Measurements from ENCODE around the gene NIPA2. TPM values are rescaled to one million over a fixed set of nuclear protein-coding genes. Genes with fewer than 3 reads are reported as not detected.

The NIPA2 gene
- total and polyA plus RNA-seq, 2 of the 13 experiments (the other 11 are each of a cell fraction or from before 2014, with no cell fraction given), result 29.0 to 56.2 TPM

DNA sequence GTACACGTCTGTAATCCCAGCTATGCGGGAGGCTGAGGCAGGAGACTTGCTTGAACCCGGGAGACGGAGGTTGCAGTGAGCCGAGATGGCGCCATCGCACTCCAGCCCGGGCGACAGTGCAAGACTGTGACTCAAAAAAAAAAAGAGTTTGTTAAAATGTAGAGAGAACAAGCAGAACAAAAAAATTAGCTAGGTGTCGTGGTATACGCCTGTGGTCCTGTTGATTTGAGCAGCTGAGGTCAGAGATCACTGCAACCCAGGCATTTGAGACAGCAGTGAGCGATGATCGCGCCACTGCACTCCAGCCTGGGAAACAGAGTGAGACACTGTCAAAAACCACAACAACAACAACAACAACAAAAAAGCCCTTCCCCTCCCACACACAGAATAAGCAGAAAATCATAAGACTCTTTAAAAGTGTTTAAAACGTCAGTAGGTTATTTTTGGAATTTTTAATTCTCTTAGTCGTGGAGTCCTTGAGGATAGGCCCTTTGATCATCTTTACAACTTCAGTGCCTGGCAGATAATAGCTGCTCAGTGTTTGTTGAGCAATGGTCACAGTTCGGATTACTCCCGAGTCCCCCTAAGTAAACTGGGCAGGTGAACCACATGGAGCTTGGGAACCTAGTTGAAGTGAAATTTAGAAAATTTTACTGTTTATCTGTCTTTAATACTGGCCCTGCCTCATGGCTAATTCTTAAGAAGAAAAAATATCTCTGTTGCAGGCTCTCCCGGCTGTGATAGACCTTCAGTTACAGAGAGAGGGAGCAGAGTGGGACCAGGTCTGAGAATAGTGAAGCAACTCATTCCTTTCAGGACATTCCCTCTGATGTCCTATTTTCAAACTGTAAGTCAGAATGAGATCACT is 6.2 kb downstream of the NIPA2 start (continued):
- TF ChIP-seq, protein P1, sequence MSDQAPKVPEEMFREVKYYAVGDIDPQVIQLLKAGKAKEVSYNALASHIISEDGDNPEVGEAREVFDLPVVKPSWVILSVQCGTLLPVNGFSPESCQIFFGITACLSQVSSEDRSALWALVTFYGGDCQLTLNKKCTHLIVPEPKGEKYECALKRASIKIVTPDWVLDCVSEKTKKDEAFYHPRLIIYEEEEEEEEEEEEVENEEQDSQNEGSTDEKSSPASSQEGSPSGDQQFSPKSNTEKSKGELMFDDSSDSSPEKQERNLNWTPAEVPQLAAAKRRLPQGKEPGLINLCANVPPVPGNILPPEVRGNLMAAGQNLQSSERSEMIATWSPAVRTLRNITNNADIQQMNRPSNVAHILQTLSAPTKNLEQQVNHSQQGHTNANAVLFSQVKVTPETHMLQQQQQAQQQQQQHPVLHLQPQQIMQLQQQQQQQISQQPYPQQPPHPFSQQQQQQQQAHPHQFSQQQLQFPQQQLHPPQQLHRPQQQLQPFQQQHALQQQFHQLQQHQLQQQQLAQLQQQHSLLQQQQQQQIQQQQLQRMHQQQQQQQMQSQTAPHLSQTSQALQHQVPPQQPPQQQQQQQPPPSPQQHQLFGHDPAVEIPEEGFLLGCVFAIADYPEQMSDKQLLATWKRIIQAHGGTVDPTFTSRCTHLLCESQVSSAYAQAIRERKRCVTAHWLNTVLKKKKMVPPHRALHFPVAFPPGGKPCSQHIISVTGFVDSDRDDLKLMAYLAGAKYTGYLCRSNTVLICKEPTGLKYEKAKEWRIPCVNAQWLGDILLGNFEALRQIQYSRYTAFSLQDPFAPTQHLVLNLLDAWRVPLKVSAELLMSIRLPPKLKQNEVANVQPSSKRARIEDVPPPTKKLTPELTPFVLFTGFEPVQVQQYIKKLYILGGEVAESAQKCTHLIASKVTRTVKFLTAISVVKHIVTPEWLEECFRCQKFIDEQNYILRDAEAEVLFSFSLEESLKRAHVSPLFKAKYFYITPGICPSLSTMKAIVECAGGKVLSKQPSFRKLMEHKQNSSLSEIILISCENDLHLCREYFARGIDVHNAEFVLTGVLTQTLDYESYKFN (CRISPR knock-in tag; conservative IDR thresholded peaks at IDR 0.05), result peak; percentile 74
- no peak for TF ChIP-seq ZNF800 (CRISPR knock-in tag; IDR thresholded peaks at IDR 0.05)
- no peak for TF ChIP-seq RFX5 (IDR thresholded peaks at IDR 0.05; ENCODE audit: low read depth, low read length)
- no peak for TF ChIP-seq ZFP90 (CRISPR knock-in tag; IDR thresholded peaks at IDR 0.05; ENCODE audit: borderline replicate concordance)
- TF ChIP-seq ZNF33B (CRISPR knock-in tag; IDR thresholded peaks at IDR 0.05), result no peak
- no peak for TF ChIP-seq ZNF782 (CRISPR knock-in tag; IDR thresholded peaks at IDR 0.05; ENCODE audit: borderline replicate concordance)
- no peak for TF ChIP-seq YEATS2 (CRISPR knock-in tag; IDR thresholded peaks at IDR 0.05; ENCODE audit: borderline replicate concordance)
- no peak for TF ChIP-seq ZNF207 (IDR thresholded peaks at IDR 0.05; ENCODE audit: borderline replicate concordance)
- TF ChIP-seq E2F5 (CRISPR knock-in tag; conservative IDR thresholded peaks at IDR 0.05), result no peak
- TF ChIP-seq, protein P2, sequence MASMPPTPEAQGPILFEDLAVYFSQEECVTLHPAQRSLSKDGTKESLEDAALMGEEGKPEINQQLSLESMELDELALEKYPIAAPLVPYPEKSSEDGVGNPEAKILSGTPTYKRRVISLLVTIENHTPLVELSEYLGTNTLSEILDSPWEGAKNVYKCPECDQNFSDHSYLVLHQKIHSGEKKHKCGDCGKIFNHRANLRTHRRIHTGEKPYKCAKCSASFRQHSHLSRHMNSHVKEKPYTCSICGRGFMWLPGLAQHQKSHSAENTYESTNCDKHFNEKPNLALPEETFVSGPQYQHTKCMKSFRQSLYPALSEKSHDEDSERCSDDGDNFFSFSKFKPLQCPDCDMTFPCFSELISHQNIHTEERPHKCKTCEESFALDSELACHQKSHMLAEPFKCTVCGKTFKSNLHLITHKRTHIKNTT (CRISPR knock-in tag; IDR thresholded peaks at IDR 0.05), result no peak
- no peak for TF ChIP-seq KLF12 (CRISPR knock-in tag; IDR thresholded peaks at IDR 0.05; ENCODE audit: borderline replicate concordance)
- no peak for TF ChIP-seq CBFB (CRISPR knock-in tag; IDR thresholded peaks at IDR 0.05)
- TF ChIP-seq, protein P3, sequence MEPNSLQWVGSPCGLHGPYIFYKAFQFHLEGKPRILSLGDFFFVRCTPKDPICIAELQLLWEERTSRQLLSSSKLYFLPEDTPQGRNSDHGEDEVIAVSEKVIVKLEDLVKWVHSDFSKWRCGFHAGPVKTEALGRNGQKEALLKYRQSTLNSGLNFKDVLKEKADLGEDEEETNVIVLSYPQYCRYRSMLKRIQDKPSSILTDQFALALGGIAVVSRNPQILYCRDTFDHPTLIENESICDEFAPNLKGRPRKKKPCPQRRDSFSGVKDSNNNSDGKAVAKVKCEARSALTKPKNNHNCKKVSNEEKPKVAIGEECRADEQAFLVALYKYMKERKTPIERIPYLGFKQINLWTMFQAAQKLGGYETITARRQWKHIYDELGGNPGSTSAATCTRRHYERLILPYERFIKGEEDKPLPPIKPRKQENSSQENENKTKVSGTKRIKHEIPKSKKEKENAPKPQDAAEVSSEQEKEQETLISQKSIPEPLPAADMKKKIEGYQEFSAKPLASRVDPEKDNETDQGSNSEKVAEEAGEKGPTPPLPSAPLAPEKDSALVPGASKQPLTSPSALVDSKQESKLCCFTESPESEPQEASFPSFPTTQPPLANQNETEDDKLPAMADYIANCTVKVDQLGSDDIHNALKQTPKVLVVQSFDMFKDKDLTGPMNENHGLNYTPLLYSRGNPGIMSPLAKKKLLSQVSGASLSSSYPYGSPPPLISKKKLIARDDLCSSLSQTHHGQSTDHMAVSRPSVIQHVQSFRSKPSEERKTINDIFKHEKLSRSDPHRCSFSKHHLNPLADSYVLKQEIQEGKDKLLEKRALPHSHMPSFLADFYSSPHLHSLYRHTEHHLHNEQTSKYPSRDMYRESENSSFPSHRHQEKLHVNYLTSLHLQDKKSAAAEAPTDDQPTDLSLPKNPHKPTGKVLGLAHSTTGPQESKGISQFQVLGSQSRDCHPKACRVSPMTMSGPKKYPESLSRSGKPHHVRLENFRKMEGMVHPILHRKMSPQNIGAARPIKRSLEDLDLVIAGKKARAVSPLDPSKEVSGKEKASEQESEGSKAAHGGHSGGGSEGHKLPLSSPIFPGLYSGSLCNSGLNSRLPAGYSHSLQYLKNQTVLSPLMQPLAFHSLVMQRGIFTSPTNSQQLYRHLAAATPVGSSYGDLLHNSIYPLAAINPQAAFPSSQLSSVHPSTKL (CRISPR knock-in tag; IDR thresholded peaks at IDR 0.05), result peak; percentile 40; the same call in 1 of the 2 replicates
- TF ChIP-seq NFE2L2 (IDR thresholded peaks at IDR 0.05; ENCODE audit: low read length), result no peak
- no peak for TF ChIP-seq RARG (CRISPR knock-in tag; IDR thresholded peaks at IDR 0.05; ENCODE audit: low read depth)
- TF ChIP-seq CHD4 (IDR thresholded peaks at IDR 0.05; ENCODE audit: borderline replicate concordance, low read length), result no peak
- TF ChIP-seq ZNF629 (CRISPR knock-in tag; conservative IDR thresholded peaks at IDR 0.05), result no peak
- TF ChIP-seq ZNF572 (CRISPR knock-in tag; IDR thresholded peaks at IDR 0.05), result no peak
